HL-60 (cell line): ENCODE measurements around the gene UQCRC2.

Experiments used
- DNase-seq, 2 experiments: peaks; one replicate each; pipeline ENCODE4 v3.0.0-alpha.2; 2010 to 2020; ENCODE audit warnings: low read depth in 1 of 2, low spot score in 1 of 2
- H3K27ac ChIP-seq: fragments of 250-450 bp; sonication (Bioruptor Pico); replicated peaks from 2 replicates; pipeline ENCODE4 v1.5.1; 2020; ENCODE audit warnings: mild to moderate bottlenecking, moderate library complexity
- H3K27me3 ChIP-seq: fragments of 250-450 bp; sonication (Bioruptor Pico); 2 replicates; pipeline ENCODE4 v1.5.1; 2021; ENCODE audit warnings: mild to moderate bottlenecking, moderate library complexity; ENCODE audit not compliant: insufficient read depth, poor library complexity, severe bottlenecking
- H3K4me3 ChIP-seq: replicated peaks from 2 replicates; pipeline ENCODE4 v1.5.1; 2011; ENCODE audit warnings: mild to moderate bottlenecking, control low read depth, low read length; ENCODE audit not compliant: insufficient read depth
- GABPA ChIP-seq: IDR thresholded peaks from 2 replicates; pipeline ENCODE4 v1.6.1; 2012; ENCODE audit warnings: low read depth
- POLR2AphosphoS5 ChIP-seq: IDR thresholded peaks from 2 replicates; pipeline ENCODE4 v1.6.1; 2012; ENCODE audit warnings: low read depth
- SPI1 ChIP-seq: IDR thresholded peaks from 2 replicates; pipeline ENCODE4 v1.6.1; 2012; ENCODE audit warnings: low read depth, mild to moderate bottlenecking, borderline replicate concordance
- TF ChIP-seq, protein P1 (sequence below): IDR thresholded peaks from one replicate; pipeline ENCODE4 v1.5.1; 2011; ENCODE audit warnings: low read length, control low read depth, inconsistent platforms; ENCODE audit not compliant: insufficient read depth
- TF ChIP-seq, protein P2 (sequence below): IDR thresholded peaks from 2 replicates; pipeline ENCODE4 v1.6.1; 2012; ENCODE audit warnings: low read depth; ENCODE audit not compliant: insufficient replicate concordance

The UQCRC2 gene

DNA sequence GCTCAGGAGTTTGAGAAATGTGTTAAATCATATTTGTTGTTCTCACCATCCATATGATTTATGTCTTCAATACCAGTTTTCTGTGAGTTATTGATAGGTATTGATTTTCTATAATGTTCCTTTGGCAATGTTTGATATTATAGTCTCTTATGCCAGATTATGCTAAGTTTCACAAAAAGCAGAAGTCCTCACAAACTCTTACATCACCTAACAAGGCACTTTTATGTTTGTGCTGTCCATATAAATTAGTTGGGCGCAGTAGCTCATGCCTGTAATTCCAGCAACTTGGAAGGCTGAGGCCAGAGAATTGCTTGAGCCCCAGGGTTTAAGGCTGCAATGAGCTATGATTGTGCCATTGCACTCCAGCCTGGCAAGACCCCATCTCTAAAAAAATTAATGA, 12.6 kb upstream of the UQCRC2 start:
- TF ChIP-seq SPI1, result peak; percentile 89
- TF ChIP-seq, protein P1, sequence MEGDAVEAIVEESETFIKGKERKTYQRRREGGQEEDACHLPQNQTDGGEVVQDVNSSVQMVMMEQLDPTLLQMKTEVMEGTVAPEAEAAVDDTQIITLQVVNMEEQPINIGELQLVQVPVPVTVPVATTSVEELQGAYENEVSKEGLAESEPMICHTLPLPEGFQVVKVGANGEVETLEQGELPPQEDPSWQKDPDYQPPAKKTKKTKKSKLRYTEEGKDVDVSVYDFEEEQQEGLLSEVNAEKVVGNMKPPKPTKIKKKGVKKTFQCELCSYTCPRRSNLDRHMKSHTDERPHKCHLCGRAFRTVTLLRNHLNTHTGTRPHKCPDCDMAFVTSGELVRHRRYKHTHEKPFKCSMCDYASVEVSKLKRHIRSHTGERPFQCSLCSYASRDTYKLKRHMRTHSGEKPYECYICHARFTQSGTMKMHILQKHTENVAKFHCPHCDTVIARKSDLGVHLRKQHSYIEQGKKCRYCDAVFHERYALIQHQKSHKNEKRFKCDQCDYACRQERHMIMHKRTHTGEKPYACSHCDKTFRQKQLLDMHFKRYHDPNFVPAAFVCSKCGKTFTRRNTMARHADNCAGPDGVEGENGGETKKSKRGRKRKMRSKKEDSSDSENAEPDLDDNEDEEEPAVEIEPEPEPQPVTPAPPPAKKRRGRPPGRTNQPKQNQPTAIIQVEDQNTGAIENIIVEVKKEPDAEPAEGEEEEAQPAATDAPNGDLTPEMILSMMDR, result no peak
- H3K4me3 ChIP-seq, result no peak overlapping the region
- no peak overlapping the region for H3K27ac ChIP-seq
- no peak for DNase-seq
- no peaks in the 10 kb centered on the region for H3K27me3 ChIP-seq

DNA sequence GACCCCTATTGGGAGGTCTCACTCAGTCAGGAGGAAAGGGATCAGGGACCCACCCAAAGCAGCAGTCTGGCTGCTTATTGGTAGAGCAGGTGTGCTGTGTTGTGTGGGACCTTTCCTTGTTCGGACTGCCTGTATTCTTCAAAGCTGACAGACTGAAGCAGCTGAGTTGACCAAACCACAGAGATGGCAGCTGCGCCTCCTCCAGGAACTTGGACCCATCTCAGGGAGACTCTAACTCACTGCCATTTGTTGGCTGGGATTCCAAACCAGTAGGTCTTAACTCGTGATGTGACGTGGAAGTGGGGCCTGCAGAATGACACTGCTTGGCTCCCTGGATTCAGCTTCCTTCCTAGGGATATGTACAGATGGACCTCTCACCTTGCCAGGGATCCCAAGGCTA, 9.6 kb upstream of the UQCRC2 start:
- Histone ChIP-seq H3K4me3 (no peak overlapping the region), H3K27me3 (no peaks in the 10 kb centered on the region), H3K27ac (no peak overlapping the region)
- no peak for DNase-seq
- TF ChIP-seq, protein P1, result no peak
- TF ChIP-seq POLR2AphosphoS5, result no peak
- no peak for TF ChIP-seq GABPA
- TF ChIP-seq, protein P2, sequence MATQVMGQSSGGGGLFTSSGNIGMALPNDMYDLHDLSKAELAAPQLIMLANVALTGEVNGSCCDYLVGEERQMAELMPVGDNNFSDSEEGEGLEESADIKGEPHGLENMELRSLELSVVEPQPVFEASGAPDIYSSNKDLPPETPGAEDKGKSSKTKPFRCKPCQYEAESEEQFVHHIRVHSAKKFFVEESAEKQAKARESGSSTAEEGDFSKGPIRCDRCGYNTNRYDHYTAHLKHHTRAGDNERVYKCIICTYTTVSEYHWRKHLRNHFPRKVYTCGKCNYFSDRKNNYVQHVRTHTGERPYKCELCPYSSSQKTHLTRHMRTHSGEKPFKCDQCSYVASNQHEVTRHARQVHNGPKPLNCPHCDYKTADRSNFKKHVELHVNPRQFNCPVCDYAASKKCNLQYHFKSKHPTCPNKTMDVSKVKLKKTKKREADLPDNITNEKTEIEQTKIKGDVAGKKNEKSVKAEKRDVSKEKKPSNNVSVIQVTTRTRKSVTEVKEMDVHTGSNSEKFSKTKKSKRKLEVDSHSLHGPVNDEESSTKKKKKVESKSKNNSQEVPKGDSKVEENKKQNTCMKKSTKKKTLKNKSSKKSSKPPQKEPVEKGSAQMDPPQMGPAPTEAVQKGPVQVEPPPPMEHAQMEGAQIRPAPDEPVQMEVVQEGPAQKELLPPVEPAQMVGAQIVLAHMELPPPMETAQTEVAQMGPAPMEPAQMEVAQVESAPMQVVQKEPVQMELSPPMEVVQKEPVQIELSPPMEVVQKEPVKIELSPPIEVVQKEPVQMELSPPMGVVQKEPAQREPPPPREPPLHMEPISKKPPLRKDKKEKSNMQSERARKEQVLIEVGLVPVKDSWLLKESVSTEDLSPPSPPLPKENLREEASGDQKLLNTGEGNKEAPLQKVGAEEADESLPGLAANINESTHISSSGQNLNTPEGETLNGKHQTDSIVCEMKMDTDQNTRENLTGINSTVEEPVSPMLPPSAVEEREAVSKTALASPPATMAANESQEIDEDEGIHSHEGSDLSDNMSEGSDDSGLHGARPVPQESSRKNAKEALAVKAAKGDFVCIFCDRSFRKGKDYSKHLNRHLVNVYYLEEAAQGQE, result no peak
- TF ChIP-seq SPI1, result no peak

DNA sequence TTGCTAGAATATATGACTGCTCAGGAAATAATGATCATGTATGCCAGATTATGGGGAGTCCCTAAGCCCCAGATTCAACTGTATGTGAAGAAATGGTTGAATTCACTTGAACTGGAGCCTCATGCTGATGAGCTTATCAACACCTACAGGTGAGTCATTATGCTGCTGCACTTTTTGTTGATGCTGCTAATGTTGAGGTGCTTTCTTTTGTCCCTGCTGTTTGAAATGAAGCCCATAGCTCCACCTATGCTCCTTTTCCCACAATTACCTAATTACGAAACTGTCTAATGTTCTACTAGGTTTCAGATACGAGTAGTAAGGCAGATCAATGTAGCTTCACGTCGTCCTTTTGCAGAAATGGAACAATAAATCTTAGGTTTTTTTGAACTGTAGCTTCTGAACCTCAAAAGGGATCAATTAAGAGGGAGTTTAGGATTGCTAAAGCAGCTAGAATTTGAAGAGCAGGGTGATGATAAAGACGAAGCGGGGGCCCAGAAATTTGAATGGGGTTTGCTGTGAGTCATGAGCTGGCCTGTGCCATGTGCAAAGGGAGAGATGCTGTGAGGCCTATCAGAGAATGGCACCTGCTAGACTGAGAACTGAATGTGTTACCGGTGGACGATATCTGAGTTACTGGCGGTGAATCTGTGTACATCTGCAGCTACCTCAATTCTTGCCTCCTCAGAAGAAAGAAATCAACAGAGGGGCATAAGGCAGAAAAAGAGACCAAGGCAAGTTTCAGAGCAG, 6.1 kb upstream of the UQCRC2 start:
- TF ChIP-seq, protein P2, result no peak
- no peak for TF ChIP-seq SPI1
- TF ChIP-seq, protein P1, result no peak
- no peak for TF ChIP-seq GABPA
- TF ChIP-seq POLR2AphosphoS5, result no peak
- Histone ChIP-seq H3K27ac (no peak overlapping the region), H3K4me3 (no peak overlapping the region), H3K27me3 (no peaks in the 10 kb centered on the region)
- no peak for DNase-seq

DNA sequence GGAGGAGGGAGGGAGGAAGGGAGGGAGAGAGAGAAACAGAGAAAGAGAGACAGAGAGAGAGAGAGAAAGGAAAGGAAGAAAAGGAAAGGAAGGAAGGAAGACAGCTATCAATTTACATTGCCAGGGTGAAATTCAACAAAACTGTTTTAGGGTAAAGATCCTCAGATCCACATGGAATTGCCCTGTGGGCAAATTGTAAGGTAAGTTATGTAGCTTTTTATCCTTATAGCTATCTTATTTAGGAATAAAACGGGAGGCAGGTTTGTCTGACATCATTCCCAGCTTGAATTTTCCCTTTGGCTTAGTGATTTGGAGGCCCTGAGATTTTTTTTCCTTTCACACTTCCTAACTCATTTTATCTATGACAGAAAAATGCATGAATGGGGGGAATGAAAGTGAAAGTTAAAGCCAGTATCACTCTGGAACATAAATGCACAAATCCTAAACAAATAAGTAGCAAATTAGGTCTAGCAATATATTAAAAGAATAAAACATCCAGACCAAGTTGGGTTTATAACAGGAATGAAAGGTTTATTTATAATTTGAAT, 3.4 kb upstream of the UQCRC2 start:
- no peak overlapping the region for H3K27ac ChIP-seq
- no peak overlapping the region for H3K4me3 ChIP-seq
- no peaks in the 10 kb centered on the region for H3K27me3 ChIP-seq
- no peak for DNase-seq
- TF ChIP-seq, protein P1, result no peak
- TF ChIP-seq POLR2AphosphoS5, result no peak
- no peak for TF ChIP-seq GABPA
- TF ChIP-seq, protein P2, result no peak
- no peak for TF ChIP-seq SPI1
